SH-SY5Y (cell line): Measurements from ENCODE around the gene SLC6A4.

Experiments
- GATA2 ChIP-seq: IDR thresholded peaks from 2 replicates; pipeline ENCODE4 v1.6.1; 2011; ENCODE audit warnings: mild to moderate bottlenecking, low read depth, low read length
- GATA3 ChIP-seq: IDR thresholded peaks from 2 replicates; pipeline ENCODE4 v1.6.1; 2011; ENCODE audit warnings: low read depth, mild to moderate bottlenecking, low read length, moderate library complexity

The SLC6A4 gene

DNA sequence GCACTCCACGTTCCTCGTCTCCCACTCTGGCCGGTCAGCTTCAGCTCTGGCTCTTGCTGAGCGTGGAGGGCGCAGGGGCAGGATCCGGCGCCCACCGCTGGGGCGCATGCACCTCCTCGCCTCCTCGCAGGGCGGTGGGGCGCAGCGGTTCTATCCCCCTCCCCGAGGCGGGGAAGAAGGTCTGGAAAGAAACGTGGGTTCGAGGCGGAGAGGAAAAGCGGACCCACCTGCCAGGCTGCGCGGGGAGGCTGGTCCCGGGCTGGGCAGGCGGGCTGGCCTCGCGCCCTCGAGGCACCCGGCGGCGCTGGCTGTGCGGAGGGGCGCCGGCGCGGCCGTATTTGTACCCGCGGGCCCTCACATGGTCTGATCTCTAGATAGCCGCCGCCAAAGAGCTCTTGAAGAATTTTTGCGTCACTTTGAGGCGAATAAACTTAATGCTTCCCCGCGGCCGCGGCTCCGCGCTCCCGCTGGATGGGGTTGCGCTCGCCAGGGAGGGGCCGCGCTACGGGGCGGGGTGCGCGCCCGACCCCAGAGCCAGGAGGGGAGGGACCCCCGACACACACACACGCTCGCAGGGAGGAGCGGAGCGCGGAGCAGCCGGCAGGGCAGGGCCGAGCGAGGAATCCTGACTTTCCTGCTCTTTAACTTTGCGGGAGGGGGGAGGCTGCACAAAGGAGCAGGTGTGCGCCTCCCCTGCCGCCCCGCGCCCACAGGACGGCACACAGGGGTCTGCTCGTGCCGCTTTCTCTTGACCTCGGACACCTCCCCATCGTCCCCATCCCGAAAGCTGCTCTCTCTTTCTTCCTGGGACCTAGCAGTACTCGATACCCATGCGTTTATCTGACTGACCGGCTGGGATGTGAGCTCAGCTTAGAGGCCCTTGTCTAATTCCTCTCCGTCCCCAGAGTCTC lies at the start of gene SLC6A4:
TSS of gene SLC6A4 (minus strand) at position 312 of the 911 bp plus-strand sequence. CDS start 13,739 bp downstream, outside the sequence.
- peak; percentile 62 for TF ChIP-seq GATA2
- TF ChIP-seq GATA3: no peak

GRCh38 chr17:30279156-30279555 lies 43.7 kb upstream of the SLC6A4 start:
- TF ChIP-seq GATA3 (no peak), GATA2 (no peak)

- TF ChIP-seq GATA3 (no peak), GATA2 (no peak)
These were observed 42.5 kb upstream of the SLC6A4 start for GRCh38 chr17:30278032-30278431.

GRCh38 chr17:30275911-30276310 lies 40.4 kb upstream of the SLC6A4 start:
- TF ChIP-seq GATA3 (no peak), GATA2 (no peak)

GRCh38 chr17:30274887-30275286 lies 39.4 kb upstream of the SLC6A4 start:
- TF ChIP-seq GATA2: no peak
- TF ChIP-seq GATA3: no peak

DNA sequence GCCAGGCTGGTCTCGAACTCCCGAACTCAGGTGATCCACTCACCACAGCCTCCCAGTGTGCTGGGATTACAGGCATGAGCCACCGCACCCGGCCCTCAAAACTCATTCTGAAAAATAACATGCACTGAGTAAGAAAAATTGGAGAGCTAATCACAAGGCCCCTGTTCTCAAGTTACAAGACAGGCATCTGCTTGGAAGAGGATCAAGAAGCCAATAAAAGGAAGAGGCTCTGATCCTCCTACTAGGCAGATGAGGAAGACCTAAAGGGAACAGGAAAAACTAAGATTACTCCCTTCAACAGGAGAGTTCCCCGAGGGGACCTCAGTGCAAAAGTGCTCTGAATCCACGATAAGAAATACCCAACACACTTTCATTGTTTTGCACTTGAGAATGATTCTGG lies 37.9 kb upstream of the SLC6A4 start:
- TF ChIP-seq GATA3 (no peak), GATA2 (no peak)

GRCh38 chr17:30271102-30271501 lies 35.6 kb upstream of the SLC6A4 start:
- no peak for TF ChIP-seq GATA3
- no peak for TF ChIP-seq GATA2

GRCh38 chr17:30267625-30268024 lies 32.1 kb upstream of the SLC6A4 start:
- TF ChIP-seq GATA2: no peak
- no peak for TF ChIP-seq GATA3

DNA sequence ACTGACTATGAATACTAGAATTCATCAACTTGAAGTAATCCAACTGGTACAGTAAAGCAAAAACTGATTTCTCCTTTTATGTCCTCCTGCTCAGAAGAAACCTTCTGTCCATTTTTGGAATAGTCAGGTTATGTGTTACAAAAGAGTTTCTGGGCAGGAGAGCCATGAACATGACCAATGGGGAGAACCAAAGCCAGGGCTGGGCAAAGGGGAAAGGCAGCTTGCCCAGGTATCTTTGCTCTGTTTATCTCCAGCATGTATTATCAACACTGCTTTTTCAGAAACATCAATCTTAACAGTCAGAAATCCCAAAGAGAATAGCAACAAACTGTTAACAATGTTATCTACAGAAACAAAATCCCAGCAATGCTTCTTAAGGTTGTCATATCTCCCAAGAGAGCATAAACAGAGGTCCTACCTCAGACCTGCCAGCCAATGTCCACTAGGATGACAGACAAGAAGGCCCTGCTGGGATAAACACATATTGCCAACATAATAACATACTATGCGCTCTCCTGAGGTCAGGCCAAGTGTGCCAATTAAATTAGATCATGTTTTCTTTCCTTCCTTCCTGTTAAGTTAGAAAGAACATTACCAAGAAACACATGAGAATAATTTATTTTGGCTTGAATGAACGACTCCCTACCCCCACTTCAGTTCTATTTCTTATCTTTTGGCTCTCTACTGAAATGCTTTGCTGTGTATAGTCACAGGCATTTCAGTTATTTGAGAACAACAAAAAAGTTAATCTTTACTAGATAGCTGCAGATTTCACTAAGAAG lies 28.2 kb upstream of the SLC6A4 start:
- no peak for TF ChIP-seq GATA3
- TF ChIP-seq GATA2: no peak

DNA sequence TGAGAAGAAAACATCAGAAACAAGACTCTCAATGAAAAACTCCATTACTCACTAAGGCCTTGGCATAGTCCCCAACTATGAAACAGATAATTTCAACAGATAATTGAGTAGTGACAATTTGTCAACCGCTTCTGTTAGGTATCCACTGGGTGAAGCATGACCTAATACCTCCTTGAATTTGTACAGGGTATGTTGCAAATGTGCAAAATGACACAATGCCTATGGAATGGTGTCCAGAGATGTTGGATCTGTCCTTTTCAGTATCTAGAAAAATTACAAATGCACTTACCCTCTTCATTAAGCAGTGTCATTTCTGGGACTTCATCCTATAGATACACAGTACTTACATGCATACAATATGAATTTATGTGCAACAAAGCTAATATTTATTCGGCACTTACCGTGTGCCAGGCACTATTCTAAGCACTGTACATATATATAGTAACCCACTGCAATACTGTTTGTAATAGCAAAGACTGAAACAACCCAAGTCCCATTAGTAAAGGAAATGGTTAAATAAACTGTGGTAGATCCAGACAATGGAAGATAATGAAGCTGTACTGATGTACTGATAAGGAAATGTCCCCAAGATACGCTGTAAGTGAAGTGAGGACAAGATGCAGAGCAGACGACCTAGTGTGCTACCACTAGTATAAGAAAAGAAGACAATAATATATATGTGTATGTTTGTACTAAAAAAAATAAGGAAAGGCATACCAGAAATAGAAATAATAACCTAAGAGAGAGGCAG lies 21.4 kb upstream of the SLC6A4 start:
- TF ChIP-seq GATA2 (peak; percentile 23; the same call in 1 of the 2 replicates), GATA3 (peak; percentile 75)

GRCh38 chr17:30254150-30254549 lies 18.7 kb upstream of the SLC6A4 start:
- no peak for TF ChIP-seq GATA2
- TF ChIP-seq GATA3: no peak

GRCh38 chr17:30253312-30253711 lies 17.8 kb upstream of the SLC6A4 start:
- TF ChIP-seq GATA3: no peak
- TF ChIP-seq GATA2: no peak

GRCh38 chr17:30251931-30252330 lies 16.4 kb upstream of the SLC6A4 start:
- no peak for TF ChIP-seq GATA2
- TF ChIP-seq GATA3: no peak

- TF ChIP-seq GATA2 (no peak), GATA3 (no peak)
These were observed 14.0 kb upstream of the SLC6A4 start for GRCh38 chr17:30249460-30249859.

GRCh38 chr17:30248786-30249185 lies 13.3 kb upstream of the SLC6A4 start:
- no peak for TF ChIP-seq GATA3
- no peak for TF ChIP-seq GATA2
